PC-9 (cell line): Measurements from ENCODE around the gene DOCK11. TPM values are rescaled to one million over a fixed set of nuclear protein-coding genes. Genes with fewer than 3 reads are reported as not detected.

Experiments used
- BruUV-seq: library from RNA; stranded (reverse); fragments of 400-500 nt; replicated peaks from 2 replicates; lab custom pipeline; 2021; lab: Mats Ljungman, UMichigan
- CTCF ChIA-PET: fragments of 300-600 bp; sonication (Branson Sonifier 250); formaldehyde crosslinking; loops from one replicate; lab custom pipeline; 2022; ENCODE audit warnings: antibody characterized with exemption; lab: Charles Lee
- POLR2A ChIA-PET: fragments of 300-600 bp; sonication (Branson Sonifier 250); formaldehyde crosslinking; loops from one replicate; lab custom pipeline; 2022; ENCODE audit warnings: antibody characterized with exemption; ENCODE audit not compliant: unreplicated experiment; lab: Charles Lee
- DNase-seq, 2 experiments: peaks; one replicate each; pipeline versions ENCODE4 v3.0.0 to v3.0.0-alpha.2; 2015 to 2022; ENCODE audit warnings: mixed read lengths in 1 of 2
- H2AFZ ChIP-seq: fragments of 200-600 bp; sonication (generic); 2 replicates; pipeline ENCODE4 v1.8.1; 2017; ENCODE audit warnings: antibody characterized with exemption
- H3F3A ChIP-seq: fragments of 200-600 bp; sonication (generic); 2 replicates; pipeline ENCODE4 v1.8.1; 2017; ENCODE audit warnings: antibody characterized with exemption, mild to moderate bottlenecking, low read depth; ENCODE audit not compliant: insufficient read depth
- H3K27ac ChIP-seq: fragments of 200-600 bp; sonication (generic); 2 replicates; pipeline ENCODE4 v1.6.1; 2016; ENCODE audit warnings: mixed run types
- H3K27me3 ChIP-seq: fragments of 200-600 bp; sonication (generic); 2 replicates; pipeline ENCODE4 v1.6.1; 2016; ENCODE audit warnings: low read depth, mixed run types; ENCODE audit not compliant: insufficient read depth
- H3K36me3 ChIP-seq: fragments of 200-600 bp; sonication (generic); 2 replicates; pipeline ENCODE4 v1.6.1; 2016; ENCODE audit warnings: low read depth, mixed run types
- H3K4me1 ChIP-seq: fragments of 200-600 bp; sonication (generic); replicated peaks from 2 replicates; pipeline ENCODE4 v1.6.1; 2016; ENCODE audit warnings: mixed run types; ENCODE audit not compliant: insufficient read depth
- H3K4me2 ChIP-seq: fragments of 200-600 bp; sonication (generic); 2 replicates; pipeline ENCODE4 v1.6.1; 2017; ENCODE audit warnings: mixed run types
- H3K4me3 ChIP-seq: fragments of 200-600 bp; sonication (generic); 2 replicates; pipeline ENCODE4 v1.6.1; 2016; ENCODE audit warnings: mixed run types
- H3K79me2 ChIP-seq: fragments of 200-600 bp; sonication (generic); 2 replicates; pipeline ENCODE4 v1.6.1; 2017; ENCODE audit warnings: low read depth, mixed run types
- H3K9me2 ChIP-seq: fragments of 200-600 bp; sonication (generic); 2 replicates; pipeline ENCODE4 v1.8.1; 2017; ENCODE audit warnings: mild to moderate bottlenecking; ENCODE audit not compliant: insufficient read depth
- H3K9me3 ChIP-seq: fragments of 200-600 bp; sonication (generic); 2 replicates; pipeline ENCODE4 v1.8.1; 2016; ENCODE audit warnings: low read depth; ENCODE audit not compliant: insufficient read depth
- H4K20me1 ChIP-seq: fragments of 200-600 bp; sonication (generic); 2 replicates; pipeline ENCODE4 v1.8.1; 2017; ENCODE audit not compliant: insufficient read depth
- EZH2 ChIP-seq: fragments of 200-600 bp; sonication (generic); IDR thresholded peaks from 2 replicates; pipeline ENCODE4 v1.8.0; 2017; ENCODE audit warnings: antibody characterized with exemption, low read depth
- intact Hi-C: fragments of 100-400 bp; cut with micrococcal nuclease; formaldehyde crosslinking; loops from one replicate; pipeline ENCODE4 v1.10.0; 2022; ENCODE audit not compliant: unreplicated experiment
- total RNA-seq: library from RNA; stranded (reverse); gene quantifications from 2 replicates; pipeline ENCODE4 v1.2.3, GENCODE V29; 2021
- TF ChIP-seq, protein P1 (sequence below): fragments of 200-600 bp; sonication (generic); conservative IDR thresholded peaks from 2 replicates; pipeline ENCODE4 v1.6.1; 2017; ENCODE audit warnings: mixed run types, antibody characterized with exemption, mild to moderate bottlenecking, moderate library complexity

DOCK11 gene
- total RNA-seq, 1 experiment from 2014 or later, result 9.0 TPM

DNA sequence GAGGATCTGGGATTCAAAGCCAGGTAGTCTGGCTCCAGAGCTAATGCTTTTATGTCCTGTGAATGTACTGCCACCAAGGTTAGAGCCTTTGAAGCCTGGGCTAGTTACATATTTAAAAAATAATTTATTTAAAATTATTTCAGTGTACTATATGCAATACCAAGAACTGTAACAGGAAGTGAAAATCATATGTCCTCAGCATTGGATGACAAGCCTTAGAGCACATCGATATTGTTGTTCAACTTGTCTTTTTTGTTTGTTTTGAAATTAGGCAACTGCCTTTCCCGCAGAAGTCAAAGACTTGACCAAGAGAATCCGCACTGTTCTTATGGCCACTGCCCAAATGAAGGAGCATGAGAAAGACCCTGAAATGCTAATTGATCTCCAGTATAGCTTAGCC lies 158.7 kb downstream of the DOCK11 start:
- Histone ChIP-seq H3K4me1 (peaks cover 24% of the 10 kb centered on the region), H3K9me3 (no peaks in the 10 kb centered on the region), H3F3A (peaks cover 6% of the 10 kb centered on the region), H3K4me3 (no peak overlapping the region), H3K9me2 (no peaks in the 10 kb centered on the region; the same call in 1 of the 2 replicates), H2AFZ (no peak overlapping the region), H4K20me1 (no peaks in the 10 kb centered on the region), H3K27ac (no peak overlapping the region), H3K4me2 (no peak overlapping the region), H3K79me2 (no peaks in the 10 kb centered on the region), H3K36me3 (no peaks in the 10 kb centered on the region), H3K27me3 (no peaks in the 10 kb centered on the region)
- ChIA-PET CTCF (no interaction called here), POLR2A (interaction anchor here (0.7 kb wide), 1 partner anchor 76 kb away, joined by 4 read pairs; no protein-coding TSS in a partner anchor)
- intact Hi-C loops, result loop anchor here (5.0 kb wide), 1 partner anchor 73 kb away; the partner anchor contains the start of gene IL13RA1
- DNase-seq, result no peak
- TF ChIP-seq EZH2, result no peak
- TF ChIP-seq, protein P1, sequence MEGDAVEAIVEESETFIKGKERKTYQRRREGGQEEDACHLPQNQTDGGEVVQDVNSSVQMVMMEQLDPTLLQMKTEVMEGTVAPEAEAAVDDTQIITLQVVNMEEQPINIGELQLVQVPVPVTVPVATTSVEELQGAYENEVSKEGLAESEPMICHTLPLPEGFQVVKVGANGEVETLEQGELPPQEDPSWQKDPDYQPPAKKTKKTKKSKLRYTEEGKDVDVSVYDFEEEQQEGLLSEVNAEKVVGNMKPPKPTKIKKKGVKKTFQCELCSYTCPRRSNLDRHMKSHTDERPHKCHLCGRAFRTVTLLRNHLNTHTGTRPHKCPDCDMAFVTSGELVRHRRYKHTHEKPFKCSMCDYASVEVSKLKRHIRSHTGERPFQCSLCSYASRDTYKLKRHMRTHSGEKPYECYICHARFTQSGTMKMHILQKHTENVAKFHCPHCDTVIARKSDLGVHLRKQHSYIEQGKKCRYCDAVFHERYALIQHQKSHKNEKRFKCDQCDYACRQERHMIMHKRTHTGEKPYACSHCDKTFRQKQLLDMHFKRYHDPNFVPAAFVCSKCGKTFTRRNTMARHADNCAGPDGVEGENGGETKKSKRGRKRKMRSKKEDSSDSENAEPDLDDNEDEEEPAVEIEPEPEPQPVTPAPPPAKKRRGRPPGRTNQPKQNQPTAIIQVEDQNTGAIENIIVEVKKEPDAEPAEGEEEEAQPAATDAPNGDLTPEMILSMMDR, result no peak
- BruUV-seq, result no TSS peak

DNA sequence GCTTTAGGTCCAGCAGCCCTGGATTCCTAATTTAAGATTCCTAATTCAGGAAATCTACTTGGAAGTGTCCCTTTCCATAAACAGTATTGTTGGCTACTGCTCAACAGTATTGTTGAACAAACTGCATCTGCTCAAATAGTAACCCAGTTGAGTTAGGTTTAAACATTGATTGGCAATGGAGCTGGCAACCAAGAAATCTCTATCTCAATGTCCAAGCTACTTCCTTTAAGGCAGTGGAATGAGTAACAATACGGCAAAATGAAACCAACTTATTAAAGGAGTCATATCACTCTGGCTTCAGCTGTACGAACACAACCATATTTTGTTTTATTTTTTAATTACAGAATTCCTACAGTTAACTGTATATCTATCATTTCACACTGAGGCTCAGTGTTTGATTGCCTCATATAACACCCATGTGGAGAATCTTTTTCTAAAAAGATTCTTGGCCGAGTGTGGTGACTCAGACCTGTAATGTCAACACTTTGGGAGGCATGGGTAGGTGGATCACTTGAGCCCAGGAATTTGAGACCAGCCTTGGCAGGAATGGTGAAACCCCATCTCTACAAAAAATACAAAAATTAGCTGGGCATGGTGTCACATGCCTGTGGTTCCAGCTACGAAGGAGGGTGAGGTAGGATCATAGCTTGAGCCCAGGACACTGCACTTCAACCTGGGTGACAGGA lies 160.1 kb downstream of the DOCK11 start:
- Histone ChIP-seq H2AFZ (no peak overlapping the region), H3K4me2 (no peak overlapping the region), H3K27me3 (no peaks in the 10 kb centered on the region), H3K27ac (no peak overlapping the region), H3F3A (peaks cover 6% of the 10 kb centered on the region), H3K9me2 (no peaks in the 10 kb centered on the region; the same call in 1 of the 2 replicates), H3K4me1 (peaks cover 24% of the 10 kb centered on the region), H3K4me3 (no peak overlapping the region), H3K9me3 (no peaks in the 10 kb centered on the region), H3K36me3 (no peaks in the 10 kb centered on the region), H4K20me1 (no peaks in the 10 kb centered on the region), H3K79me2 (no peaks in the 10 kb centered on the region)
- peak; percentile 18 to 76 for DNase-seq
- TF ChIP-seq, protein P1, result no peak
- TF ChIP-seq EZH2, result no peak
- no TSS peak for BruUV-seq
- ChIA-PET CTCF (interaction anchor here (0.5 kb wide), 1 partner anchor 184 kb away, joined by 3 read pairs; no protein-coding TSS in a partner anchor), POLR2A (no interaction called here)
- intact Hi-C loops, result no loop called here

DNA sequence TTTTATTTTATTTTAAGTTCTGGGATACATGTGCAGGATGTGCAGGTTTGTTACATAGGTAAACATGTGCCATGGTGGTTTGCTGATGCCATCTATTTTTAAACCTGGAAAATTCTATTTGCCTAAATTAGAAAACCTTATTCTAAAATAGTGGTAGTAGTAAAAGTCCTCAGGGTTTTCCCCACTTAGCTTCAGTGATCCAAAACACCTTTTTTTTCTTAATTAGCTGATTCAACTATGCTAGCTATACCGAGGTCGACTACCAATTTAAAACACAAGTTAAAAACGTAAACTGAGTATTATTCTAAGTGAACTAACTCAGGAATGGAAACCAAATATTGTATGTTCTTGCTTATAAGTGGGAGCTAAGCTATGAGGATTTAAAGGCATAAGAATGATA lies 161.8 kb downstream of the DOCK11 start:
- ChIA-PET POLR2A (no interaction called here), CTCF (no interaction called here)
- TF ChIP-seq EZH2, result no peak
- TF ChIP-seq, protein P1, result no peak
- no peak for DNase-seq
- Histone ChIP-seq H3K4me3 (no peak overlapping the region), H3K4me1 (peaks cover 20% of the 10 kb centered on the region), H4K20me1 (no peaks in the 10 kb centered on the region), H3K27me3 (no peaks in the 10 kb centered on the region), H3K27ac (no peak overlapping the region), H3F3A (peaks cover under 1% of the 10 kb centered on the region; the same call in 1 of the 2 replicates), H2AFZ (no peak overlapping the region), H3K79me2 (no peaks in the 10 kb centered on the region), H3K4me2 (no peak overlapping the region), H3K9me2 (no peaks in the 10 kb centered on the region; the same call in 1 of the 2 replicates), H3K36me3 (no peaks in the 10 kb centered on the region), H3K9me3 (no peaks in the 10 kb centered on the region)
- intact Hi-C loops, result no loop called here
- BruUV-seq, result no TSS peak
